HG03457 (cell line): ENCODE measurements around the gene PPM1G.

Experiments used
- ATAC-seq: cut with Tn5 transposase; IDR thresholded peaks from one replicate; pipeline ENCODE4 v1.9.1; 2021; ENCODE audit warnings: moderate number of reproducible peaks; ENCODE audit not compliant: unreplicated experiment

The PPM1G gene

DNA sequence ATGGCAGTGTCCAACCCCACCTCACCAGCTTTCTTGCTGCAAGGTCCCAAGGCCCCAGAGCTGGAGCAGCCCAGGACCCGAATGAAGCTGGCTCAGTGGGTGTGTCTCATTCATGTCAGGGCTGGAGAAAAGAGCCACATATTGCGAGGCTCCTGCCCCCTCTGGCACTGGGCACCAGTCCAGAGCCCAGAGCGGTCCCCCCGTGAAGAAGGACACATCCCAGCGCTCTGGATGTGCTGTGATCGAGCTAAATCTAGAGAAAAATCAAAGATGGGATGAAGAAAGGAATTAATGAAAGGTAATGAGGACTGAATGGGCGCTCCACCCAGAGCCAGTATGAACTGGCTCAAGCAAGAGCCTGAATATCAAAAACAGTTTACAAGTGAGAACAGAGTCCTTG lies 73.2 kb downstream of the PPM1G start:
- no peak for ATAC-seq

- no peak for ATAC-seq
Observed at GRCh38 chr2:27335311-27335710, 74.1 kb downstream of the PPM1G start.
